Peyer's patch (tissue), 4 donors: ENCODE measurements around the gene TSSK2.

Experiments used
- CTCF ChIP-seq, 6 experiments: fragments of 450-650 bp in 4 of 6; fragments of 200-600 bp in 2 of 6; sonication (generic) in 1 of 6; IDR thresholded peaks; one replicate each; pipeline ENCODE4 v1.5.1; 2017 to 2019; ENCODE audit warnings: antibody characterized with exemption in 6 of 6, mild to moderate bottlenecking in 3 of 6, moderate library complexity in 1 of 6
- POLR2A ChIP-seq, 2 donors: fragments of 450-650 bp; IDR thresholded peaks; one replicate each; pipeline ENCODE4 v1.5.1; 2017; ENCODE audit warnings: antibody characterized with exemption in 2 of 2, mild to moderate bottlenecking in 2 of 2, moderate library complexity in 2 of 2

GRCh38 chr22:19137384-19138216 is 6.5 kb downstream of the TSSK2 start:
- no peak for TF ChIP-seq CTCF (IDR thresholded peaks at IDR 0.05)
- no peak for TF ChIP-seq POLR2A (IDR thresholded peaks at IDR 0.05)
